Right lobe of liver (tissue), 6 donors: ENCODE data around the gene PRM3. TPM values are rescaled to one million over a fixed set of nuclear protein-coding genes. Genes with fewer than 3 reads are reported as not detected.

Source experiments
- ATAC-seq, 4 donors: fragments of 200-7000 bp; cut with Tn5 transposase; one replicate each; pipeline ENCODE4 v1.9.1; 2020; ENCODE audit warnings: mild to moderate bottlenecking in 4 of 4, moderate library complexity in 4 of 4
- DNase-seq, 3 donors: peaks; one replicate each; pipeline ENCODE4 v3.0.0-alpha.2; 2020
- H3K27ac ChIP-seq, 3 donors: fragments of 200-600 bp; one replicate each; pipeline ENCODE4 v1.8.0; 2022
- H3K27me3 ChIP-seq, 2 donors: fragments of 200-600 bp; one replicate each; pipeline ENCODE4 v1.8.0; 2022
- H3K36me3 ChIP-seq, 4 donors: fragments of 200-600 bp; sonication (generic) in 1 of 4; one replicate each; pipeline versions ENCODE4 v1.5.1 to v1.8.0; 2017 to 2022; ENCODE audit warnings: control low read depth in 1 of 4
- H3K4me1 ChIP-seq, 4 donors: fragments of 200-600 bp; sonication (generic) in 1 of 4; one replicate each; pipeline versions ENCODE4 v1.5.1 to v1.8.0; 2017 to 2022; ENCODE audit warnings: control low read depth in 1 of 4
- H3K4me3 ChIP-seq, 3 donors: fragments of 200-600 bp; one replicate each; pipeline ENCODE4 v1.8.0; 2022
- H3K9me3 ChIP-seq, 4 donors: fragments of 200-600 bp; sonication (generic) in 1 of 4; one replicate each; pipeline versions ENCODE4 v1.5.1 to v1.8.0; 2017 to 2022; ENCODE audit warnings: control low read depth in 1 of 4
- POLR2A ChIP-seq: fragments of 450-650 bp; IDR thresholded peaks from one replicate; pipeline ENCODE4 v1.6.1; 2017; ENCODE audit warnings: antibody characterized with exemption, mild to moderate bottlenecking
- WGBS: methylation state at CpG from one replicate; pipeline ENCODE4 v1.1.6; 2018; ENCODE audit warnings: low coverage, low lambda C conversion rate; ENCODE audit not compliant: insufficient coverage; ENCODE audit errors: missing lambda C conversion rate; 5-methylcytosine and 5-hydroxymethylcytosine counted together
- intact Hi-C, 2 donors: fragments of 100-400 bp; cut with DNase I; formaldehyde crosslinking; loops; one replicate each; pipeline versions ENCODE4 v1.11.2 to v1.14.1; 2022
- total RNA-seq, 6 experiments: library from RNA; depleted of rRNA in 2 of 6; stranded (reverse); fragments of >200 nt in 2 of 6; fragmentation: NEBNext Ultra II Directional in 3 of 6; extraction: Animal tissue kit (Norgen Biotek cat#: 25700) in 3 of 6; gene quantifications; one replicate each; pipeline versions ENCODE4 v1.1.0 to v1.2.4, GENCODE V29; 2016 to 2023
- TF ChIP-seq, protein P1 (sequence below), 4 donors: fragments of 200-600 bp in 3 of 4; fragments of 450-650 bp in 1 of 4; IDR thresholded peaks; one replicate each; pipeline versions ENCODE4 v1.5.1 to v1.8.0; 2016 to 2022; ENCODE audit warnings: antibody characterized with exemption in 4 of 4, mild to moderate bottlenecking in 2 of 4
- donor health status: DM: no; HTN: yes; CAD: no.
- donor health status: DM: no; HTN: no; CAD: no.
- donor health status: DM: no; HTN: no; CAD: no.
- donor health status: DM: no; HTN: yes; CAD: no.
- donor health status: DM: no; HTN: yes; CAD: no.

The PRM3 gene
- total RNA-seq, 6 experiments from 2014 or later, result not detected

DNA sequence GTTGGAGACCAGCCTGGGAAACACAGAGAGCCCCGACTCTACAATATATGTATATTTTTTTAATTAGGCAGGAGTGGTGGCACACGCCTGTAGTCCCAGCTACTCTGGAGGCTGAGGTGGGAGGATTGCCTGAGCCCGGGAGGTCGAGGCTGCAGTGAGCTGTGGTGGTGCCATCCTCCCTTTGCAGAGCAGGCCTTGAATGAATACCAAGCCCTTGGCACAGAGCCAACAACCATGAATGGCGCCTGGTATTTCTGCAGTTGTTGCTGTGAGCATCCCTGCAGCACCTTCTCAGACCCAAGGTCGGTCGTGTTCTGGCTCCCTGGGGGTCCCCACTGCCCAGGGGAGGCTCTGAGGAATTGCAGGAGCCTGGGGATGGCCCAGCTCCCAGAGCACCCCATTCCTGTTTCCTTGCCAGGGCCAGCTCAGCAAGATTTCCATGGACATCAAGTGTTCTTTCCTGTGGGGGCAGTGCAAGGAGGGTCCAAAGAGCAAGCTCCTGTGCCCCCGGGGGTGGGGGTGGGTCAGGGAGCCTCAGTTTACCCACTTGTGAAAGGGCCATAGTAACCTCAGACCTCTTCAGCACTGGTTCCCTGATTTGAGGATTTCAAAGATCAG lies 46.2 kb upstream of the PRM3 start:
- DNase-seq, result no peak

GRCh38 chr16:11318817-11319216 lies 45.4 kb upstream of the PRM3 start:
- Histone ChIP-seq H3K27ac (no peak overlapping the region), H3K4me3 (no peak overlapping the region), H3K9me3 (no peaks in the 10 kb centered on the region), H3K27me3 (no peaks in the 10 kb centered on the region), H3K4me1 (no peaks in the 10 kb centered on the region), H3K36me3 (no peaks in the 10 kb centered on the region)
- TF ChIP-seq, protein P1, sequence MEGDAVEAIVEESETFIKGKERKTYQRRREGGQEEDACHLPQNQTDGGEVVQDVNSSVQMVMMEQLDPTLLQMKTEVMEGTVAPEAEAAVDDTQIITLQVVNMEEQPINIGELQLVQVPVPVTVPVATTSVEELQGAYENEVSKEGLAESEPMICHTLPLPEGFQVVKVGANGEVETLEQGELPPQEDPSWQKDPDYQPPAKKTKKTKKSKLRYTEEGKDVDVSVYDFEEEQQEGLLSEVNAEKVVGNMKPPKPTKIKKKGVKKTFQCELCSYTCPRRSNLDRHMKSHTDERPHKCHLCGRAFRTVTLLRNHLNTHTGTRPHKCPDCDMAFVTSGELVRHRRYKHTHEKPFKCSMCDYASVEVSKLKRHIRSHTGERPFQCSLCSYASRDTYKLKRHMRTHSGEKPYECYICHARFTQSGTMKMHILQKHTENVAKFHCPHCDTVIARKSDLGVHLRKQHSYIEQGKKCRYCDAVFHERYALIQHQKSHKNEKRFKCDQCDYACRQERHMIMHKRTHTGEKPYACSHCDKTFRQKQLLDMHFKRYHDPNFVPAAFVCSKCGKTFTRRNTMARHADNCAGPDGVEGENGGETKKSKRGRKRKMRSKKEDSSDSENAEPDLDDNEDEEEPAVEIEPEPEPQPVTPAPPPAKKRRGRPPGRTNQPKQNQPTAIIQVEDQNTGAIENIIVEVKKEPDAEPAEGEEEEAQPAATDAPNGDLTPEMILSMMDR (IDR thresholded peaks at IDR 0.05), result no peak
- no peak for TF ChIP-seq POLR2A
- DNase-seq (no peak), ATAC-seq (no peak)
- intact Hi-C loops, result no loop called here
- WGBS, result 53% methylated on average over 2 of the region's 8 CpGs

More for the DNA sequence above, 46.2 kb upstream of the PRM3 start:
- Histone ChIP-seq H3K27ac (no peak overlapping the region), H3K9me3 (no peaks in the 10 kb centered on the region), H3K4me1 (no peaks in the 10 kb centered on the region), H3K27me3 (no peaks in the 10 kb centered on the region), H3K36me3 (no peaks in the 10 kb centered on the region), H3K4me3 (no peak overlapping the region)
- no CpG with 5 or more reads among the region's 8 CpGs for WGBS
- TF ChIP-seq, protein P1 (IDR thresholded peaks at IDR 0.05), result no peak
- TF ChIP-seq POLR2A, result no peak
- no peak for ATAC-seq
- intact Hi-C loops, result no loop called here

DNA sequence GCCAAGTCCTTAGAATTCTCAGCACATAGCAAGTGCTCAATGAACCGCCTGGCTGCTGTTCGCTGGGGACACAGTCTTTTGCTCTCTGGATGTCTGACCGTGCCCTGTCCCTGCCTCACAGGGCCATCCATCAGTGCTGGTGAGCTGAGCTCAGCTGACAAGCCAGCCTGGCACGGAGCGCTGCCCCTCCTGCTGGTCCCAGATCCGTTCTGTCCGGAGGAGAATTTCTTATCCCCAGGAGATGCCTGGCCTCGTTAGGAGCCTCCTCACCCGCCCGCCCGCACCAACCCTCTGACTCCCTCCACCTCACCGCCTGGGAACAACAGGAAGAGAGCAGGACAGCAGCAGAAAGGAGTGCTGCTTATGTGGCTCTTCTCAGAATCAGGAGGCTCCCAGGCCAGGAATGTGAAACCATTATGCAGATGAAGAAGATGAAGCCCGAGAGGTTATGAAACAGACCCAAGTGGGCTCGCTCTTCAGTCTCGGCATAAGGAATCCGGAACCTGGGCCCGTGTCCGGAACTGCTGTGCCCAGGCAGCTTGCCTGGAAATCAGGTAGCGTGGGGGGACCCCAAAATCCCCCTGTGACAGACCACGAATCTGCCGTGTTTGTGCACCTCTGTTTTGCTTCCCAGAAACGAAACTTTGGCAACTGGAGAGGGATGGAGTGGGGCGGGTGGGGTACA lies 43.0 kb upstream of the PRM3 start:
- Histone ChIP-seq H3K36me3 (no peaks in the 10 kb centered on the region), H3K4me3 (no peak overlapping the region), H3K27me3 (no peaks in the 10 kb centered on the region), H3K27ac (no peak overlapping the region), H3K4me1 (no peaks in the 10 kb centered on the region), H3K9me3 (no peaks in the 10 kb centered on the region)
- no peak for TF ChIP-seq POLR2A
- TF ChIP-seq, protein P1 (IDR thresholded peaks at IDR 0.05), result no peak
- ATAC-seq (no peak), DNase-seq (no peak)
- intact Hi-C loops, result no loop called here
- WGBS, result 79% methylated on average over 9 of the region's 23 CpGs

GRCh38 chr16:11315510-11315909 lies 42.1 kb upstream of the PRM3 start:
- Histone ChIP-seq H3K9me3 (no peaks in the 10 kb centered on the region), H3K4me1 (no peaks in the 10 kb centered on the region), H3K27ac (no peak overlapping the region), H3K4me3 (no peak overlapping the region), H3K27me3 (no peaks in the 10 kb centered on the region), H3K36me3 (no peaks in the 10 kb centered on the region)
- 50% methylated on average over 6 of the region's 13 CpGs for WGBS
- ATAC-seq (no peak), DNase-seq (no peak)
- intact Hi-C loops, result no loop called here
- TF ChIP-seq, protein P1 (IDR thresholded peaks at IDR 0.05), result no peak
- no peak for TF ChIP-seq POLR2A
